Measurements from ENCODE around the gene RARRES2.
"Not testable (repeated sequence)": the region's sequence is repeated elsewhere in the genome, so short reads cannot be mapped to it uniquely, and the experiment has no call there.

RARRES2 gene

GRCh38 chr7:150295027-150295426 lies 46.4 kb downstream of the RARRES2 start:
- DNase-seq = not testable (repeated sequence)

- DNase-seq = not testable (repeated sequence)
Measured at GRCh38 chr7:150290317-150290716, 51.1 kb downstream of the RARRES2 start.

DNA sequence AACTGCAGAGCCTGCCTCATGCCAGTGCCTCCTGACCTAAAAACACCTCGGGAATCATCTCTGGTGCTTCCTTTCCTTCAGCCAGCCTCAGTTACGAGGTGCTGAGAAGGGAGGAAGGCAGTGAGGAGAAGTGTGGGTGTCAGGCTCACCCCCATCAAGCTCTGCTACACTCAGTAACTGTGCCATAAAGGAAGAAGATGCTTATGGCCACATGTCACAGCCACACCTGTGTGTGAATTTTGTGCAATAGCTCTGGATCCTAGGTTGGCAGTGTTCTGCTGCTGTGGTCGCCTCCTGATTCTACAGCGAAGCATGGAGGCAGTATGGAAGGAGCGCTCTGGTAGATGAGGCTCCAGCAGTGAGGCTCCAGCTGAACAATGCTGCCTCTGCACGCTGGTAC lies 52.6 kb downstream of the RARRES2 start:
- DNase-seq = not testable (repeated sequence)
